Erythroblast (primary cell): ENCODE results near the gene SLC45A1.

Experiments
- GATA1 ChIP-seq: IDR thresholded peaks from 2 replicates; pipeline ENCODE4 v1.6.1; 2011; ENCODE audit warnings: low read depth, mild to moderate bottlenecking, control low read depth, low read length, moderate library complexity
- POLR2A ChIP-seq: IDR thresholded peaks from 2 replicates; pipeline ENCODE4 v1.6.1; 2011; ENCODE audit warnings: mild to moderate bottlenecking, low read length

DNA sequence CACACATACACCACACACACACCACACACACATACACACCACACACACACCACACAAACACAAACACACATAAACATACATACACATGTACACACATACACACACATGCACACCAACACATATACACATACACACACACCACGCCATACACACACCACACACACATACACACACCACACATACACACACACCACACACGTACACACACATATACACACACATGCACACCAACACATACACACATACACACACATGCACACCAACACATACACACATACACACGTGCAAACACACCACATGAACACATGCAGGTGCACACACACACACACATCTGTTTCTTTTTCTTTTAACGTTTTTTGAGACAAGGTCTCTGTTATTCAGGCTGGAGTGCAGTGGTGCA is 41.0 kb upstream of the SLC45A1 start:
- TF ChIP-seq POLR2A, result no peak
- no peak for TF ChIP-seq GATA1
